Peyer's patch (tissue), 4 donors: ENCODE data around the gene SLC4A5.

Experiments
- CTCF ChIP-seq, 6 experiments: fragments of 450-650 bp in 4 of 6; fragments of 200-600 bp in 2 of 6; sonication (generic) in 1 of 6; IDR thresholded peaks; one replicate each; pipeline ENCODE4 v1.5.1; 2017 to 2019; ENCODE audit warnings: antibody characterized with exemption in 6 of 6, mild to moderate bottlenecking in 3 of 6, moderate library complexity in 1 of 6
- POLR2A ChIP-seq, 2 donors: fragments of 450-650 bp; IDR thresholded peaks; one replicate each; pipeline ENCODE4 v1.5.1; 2017; ENCODE audit warnings: antibody characterized with exemption in 2 of 2, mild to moderate bottlenecking in 2 of 2, moderate library complexity in 2 of 2

GRCh38 chr2:74255660-74256213 lies 87.5 kb downstream of the SLC4A5 start:
- TF ChIP-seq CTCF (IDR thresholded peaks at IDR 0.05) (no peak), POLR2A (IDR thresholded peaks at IDR 0.05) (no peak)
